ENCODE measurements around the gene NACA2.

GRCh38 chr17:61639818-61640217 lies 48.8 kb upstream of the NACA2 start:
- TF ChIP-seq, protein P1, sequence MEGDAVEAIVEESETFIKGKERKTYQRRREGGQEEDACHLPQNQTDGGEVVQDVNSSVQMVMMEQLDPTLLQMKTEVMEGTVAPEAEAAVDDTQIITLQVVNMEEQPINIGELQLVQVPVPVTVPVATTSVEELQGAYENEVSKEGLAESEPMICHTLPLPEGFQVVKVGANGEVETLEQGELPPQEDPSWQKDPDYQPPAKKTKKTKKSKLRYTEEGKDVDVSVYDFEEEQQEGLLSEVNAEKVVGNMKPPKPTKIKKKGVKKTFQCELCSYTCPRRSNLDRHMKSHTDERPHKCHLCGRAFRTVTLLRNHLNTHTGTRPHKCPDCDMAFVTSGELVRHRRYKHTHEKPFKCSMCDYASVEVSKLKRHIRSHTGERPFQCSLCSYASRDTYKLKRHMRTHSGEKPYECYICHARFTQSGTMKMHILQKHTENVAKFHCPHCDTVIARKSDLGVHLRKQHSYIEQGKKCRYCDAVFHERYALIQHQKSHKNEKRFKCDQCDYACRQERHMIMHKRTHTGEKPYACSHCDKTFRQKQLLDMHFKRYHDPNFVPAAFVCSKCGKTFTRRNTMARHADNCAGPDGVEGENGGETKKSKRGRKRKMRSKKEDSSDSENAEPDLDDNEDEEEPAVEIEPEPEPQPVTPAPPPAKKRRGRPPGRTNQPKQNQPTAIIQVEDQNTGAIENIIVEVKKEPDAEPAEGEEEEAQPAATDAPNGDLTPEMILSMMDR (IDR thresholded peaks at IDR 0.05): no peak
- TF ChIP-seq ZFX (IDR thresholded peaks at IDR 0.05; ENCODE audit: borderline replicate concordance): no peak
